HL-60/S4 treated with retinoic acid at 250 ng/mL for 4 days and 3 days (cell line): ENCODE results near the gene ADAT3.
"Not testable (repeated sequence)": the region's sequence is repeated elsewhere in the genome, so short reads cannot be mapped to it uniquely, and the experiment has no call there.

ENCODE experiments used
- in situ Hi-C: fragments of 300-500 bp; cut with MboI; formaldehyde crosslinking; loops from 2 replicates; pipeline ENCODE4 v1.7.0; 2022; ENCODE audit warnings: low sequenced_read_pairs

ADAT3 gene

GRCh38 chr19:1866693-1867348 is 38.4 kb upstream of the ADAT3 start:
- in situ Hi-C loops, result no loop called here

GRCh38 chr19:1867349-1867724 is 37.9 kb upstream of the ADAT3 start:
- in situ Hi-C loops, result no loop called here

GRCh38 chr19:1868971-1869370 is 36.2 kb upstream of the ADAT3 start:
- in situ Hi-C loops, result no loop called here

- in situ Hi-C loops, result no loop called here
These were observed 34.0 kb upstream of the ADAT3 start for GRCh38 chr19:1871140-1871597.

GRCh38 chr19:1871630-1872029 is 33.6 kb upstream of the ADAT3 start:
- in situ Hi-C loops, result no loop called here

- in situ Hi-C loops, result no loop called here
These were observed 32.2 kb upstream of the ADAT3 start for GRCh38 chr19:1872807-1873523.

- in situ Hi-C loops, result no loop called here
These were observed 31.4 kb upstream of the ADAT3 start for GRCh38 chr19:1873524-1874473.

- in situ Hi-C loops, result no loop called here
These were observed 30.5 kb upstream of the ADAT3 start for GRCh38 chr19:1874554-1875185.

GRCh38 chr19:1875265-1875645 is 29.9 kb upstream of the ADAT3 start:
- in situ Hi-C loops, result not testable (repeated sequence)

GRCh38 chr19:1875646-1876495 is 29.3 kb upstream of the ADAT3 start:
- in situ Hi-C loops, result no loop called here

- in situ Hi-C loops, result not testable (repeated sequence)
These were observed 28.5 kb upstream of the ADAT3 start for GRCh38 chr19:1876496-1877279.

- in situ Hi-C loops, result not testable (repeated sequence)
These were observed 27.9 kb upstream of the ADAT3 start for GRCh38 chr19:1877280-1877660.

- in situ Hi-C loops, result not testable (repeated sequence)
These were observed 26.6 kb upstream of the ADAT3 start for GRCh38 chr19:1878583-1878982.

- in situ Hi-C loops, result not testable (repeated sequence)
These were observed 25.2 kb upstream of the ADAT3 start for GRCh38 chr19:1879982-1880381.

- in situ Hi-C loops, result no loop called here
These were observed 24.4 kb upstream of the ADAT3 start for GRCh38 chr19:1880611-1881392.

- in situ Hi-C loops, result not testable (repeated sequence)
These were observed 23.7 kb upstream of the ADAT3 start for GRCh38 chr19:1881393-1882088.

- in situ Hi-C loops, result no loop called here
These were observed 23.0 kb upstream of the ADAT3 start for GRCh38 chr19:1882089-1882785.
